ENCODE measurements around the gene TTBK2. TPM values are rescaled to one million over a fixed set of nuclear protein-coding genes. Genes with fewer than 3 reads are reported as not detected.

The TTBK2 gene
- total RNA-seq, 1 donor from 2014 or later: 23.3 TPM

DNA sequence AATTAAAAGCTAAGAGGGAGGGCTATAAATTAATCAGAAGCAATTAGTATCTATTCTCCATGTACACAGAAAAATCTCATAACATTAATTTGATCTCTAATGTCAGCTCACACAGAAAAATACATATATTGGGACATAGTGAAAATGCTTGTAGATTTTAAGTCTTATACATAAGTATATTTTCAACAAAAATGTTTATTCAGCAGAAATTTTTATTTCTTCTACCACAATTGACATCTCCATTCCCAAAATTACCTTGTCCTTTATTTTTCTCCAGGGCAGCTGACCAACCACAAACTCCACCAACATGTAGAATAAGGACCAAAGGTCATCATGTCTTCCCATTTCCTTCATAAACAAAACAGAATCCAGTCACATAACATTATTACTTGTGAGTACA, 109.1 kb downstream of the TTBK2 start:
- no peaks in the 10 kb centered on the region for H3K9me3 ChIP-seq (replicated peaks)
- intact Hi-C loops (cut with micrococcal nuclease): no loop called here
- H3K4me1 ChIP-seq: no peaks in the 10 kb centered on the region
- H3K36me3 ChIP-seq: peaks cover 23% of the 10 kb centered on the region
- no peak overlapping the region for H3K4me3 ChIP-seq
- H3K27me3 ChIP-seq (ENCODE audit: low read depth): no peaks in the 10 kb centered on the region
- no peak overlapping the region for H3K27ac ChIP-seq (replicated peaks)
- DNase-seq: no peak
- TF ChIP-seq, protein P1, sequence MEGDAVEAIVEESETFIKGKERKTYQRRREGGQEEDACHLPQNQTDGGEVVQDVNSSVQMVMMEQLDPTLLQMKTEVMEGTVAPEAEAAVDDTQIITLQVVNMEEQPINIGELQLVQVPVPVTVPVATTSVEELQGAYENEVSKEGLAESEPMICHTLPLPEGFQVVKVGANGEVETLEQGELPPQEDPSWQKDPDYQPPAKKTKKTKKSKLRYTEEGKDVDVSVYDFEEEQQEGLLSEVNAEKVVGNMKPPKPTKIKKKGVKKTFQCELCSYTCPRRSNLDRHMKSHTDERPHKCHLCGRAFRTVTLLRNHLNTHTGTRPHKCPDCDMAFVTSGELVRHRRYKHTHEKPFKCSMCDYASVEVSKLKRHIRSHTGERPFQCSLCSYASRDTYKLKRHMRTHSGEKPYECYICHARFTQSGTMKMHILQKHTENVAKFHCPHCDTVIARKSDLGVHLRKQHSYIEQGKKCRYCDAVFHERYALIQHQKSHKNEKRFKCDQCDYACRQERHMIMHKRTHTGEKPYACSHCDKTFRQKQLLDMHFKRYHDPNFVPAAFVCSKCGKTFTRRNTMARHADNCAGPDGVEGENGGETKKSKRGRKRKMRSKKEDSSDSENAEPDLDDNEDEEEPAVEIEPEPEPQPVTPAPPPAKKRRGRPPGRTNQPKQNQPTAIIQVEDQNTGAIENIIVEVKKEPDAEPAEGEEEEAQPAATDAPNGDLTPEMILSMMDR (IDR thresholded peaks at IDR 0.05; ENCODE audit: borderline replicate concordance): no peak

DNA sequence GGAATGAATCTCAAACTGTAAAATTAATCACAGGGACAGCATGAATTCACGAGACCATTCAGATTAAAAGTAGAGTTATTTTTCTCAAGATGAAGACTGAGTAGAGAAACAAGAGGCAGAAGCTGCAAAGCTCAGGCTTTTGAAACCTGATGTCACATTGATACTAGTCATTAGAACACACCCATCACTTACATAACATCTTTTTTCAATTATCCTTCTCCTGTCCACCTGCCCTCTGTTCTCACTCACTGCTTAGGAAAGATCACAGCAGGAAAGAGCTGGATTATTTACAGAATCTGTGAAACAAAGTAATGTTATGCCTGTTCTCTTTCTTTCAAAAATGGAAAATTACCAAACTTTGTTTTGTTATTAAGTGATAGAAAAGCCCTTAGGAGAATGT, 111.7 kb downstream of the TTBK2 start:
- no peaks in the 10 kb centered on the region for H3K9me3 ChIP-seq (replicated peaks)
- no peaks in the 10 kb centered on the region for H3K4me1 ChIP-seq
- peaks cover 22% of the 10 kb centered on the region for H3K36me3 ChIP-seq
- intact Hi-C loops (cut with micrococcal nuclease): loop anchor here (10.0 kb wide), 1 partner anchor 116 kb away; the partner anchor contains the start of gene TTBK2
- TF ChIP-seq, protein P1 (IDR thresholded peaks at IDR 0.05; ENCODE audit: borderline replicate concordance): no peak
- no peaks in the 10 kb centered on the region for H3K27me3 ChIP-seq (ENCODE audit: low read depth)
- no peak overlapping the region for H3K4me3 ChIP-seq
- no peak for DNase-seq
- no peak overlapping the region for H3K27ac ChIP-seq (replicated peaks)

DNA sequence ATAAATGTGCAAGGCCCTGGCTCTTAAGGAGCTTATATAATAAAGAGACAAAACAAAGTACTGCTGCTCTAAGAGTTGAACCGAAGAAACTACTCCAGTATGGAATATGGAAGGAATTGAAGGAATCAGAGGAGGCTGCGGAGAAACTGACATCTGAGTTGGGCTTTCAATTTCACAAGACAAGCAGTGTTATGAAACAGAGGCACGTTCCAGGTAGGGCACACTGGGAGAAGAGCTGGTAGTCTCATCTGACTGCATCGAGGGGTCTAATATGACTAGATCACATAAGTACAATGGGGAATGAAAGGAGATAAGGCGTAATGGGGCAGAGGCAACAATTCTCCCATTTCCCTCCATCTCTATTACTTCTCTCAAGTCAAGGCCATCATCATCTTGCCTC, 115.3 kb downstream of the TTBK2 start:
- Histone ChIP-seq H3K27me3 (ENCODE audit: low read depth) (no peaks in the 10 kb centered on the region), H3K27ac (replicated peaks) (no peak overlapping the region), H3K4me3 (no peak overlapping the region), H3K4me1 (peaks cover 6% of the 10 kb centered on the region), H3K36me3 (peaks cover 37% of the 10 kb centered on the region), H3K9me3 (replicated peaks) (no peaks in the 10 kb centered on the region)
- TF ChIP-seq, protein P1 (IDR thresholded peaks at IDR 0.05; ENCODE audit: borderline replicate concordance): no peak
- intact Hi-C loops (cut with micrococcal nuclease): loop anchor here (10.0 kb wide), 1 partner anchor 120 kb away; the partner anchor contains the start of gene TTBK2
- DNase-seq: no peak

DNA sequence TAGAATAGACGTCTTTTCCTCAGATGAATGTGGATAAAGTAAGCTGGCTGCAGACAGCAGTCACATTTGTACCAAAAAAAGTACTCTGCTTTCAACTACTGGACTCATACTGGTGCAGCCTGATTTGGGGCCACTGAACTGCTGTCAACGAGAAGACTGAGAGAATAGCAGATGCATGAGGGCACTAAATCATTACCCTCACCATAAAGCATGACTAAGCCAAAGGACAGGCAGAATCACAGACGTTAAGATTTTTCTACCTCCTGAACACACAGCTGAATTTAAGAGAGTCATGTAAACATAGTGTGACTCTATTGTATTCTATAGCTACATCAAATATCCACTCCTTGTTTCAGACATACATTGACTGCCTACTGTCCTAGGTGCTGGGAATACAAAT, 115.8 kb downstream of the TTBK2 start:
- peaks cover 32% of the 10 kb centered on the region for H3K36me3 ChIP-seq
- no peak for DNase-seq
- H3K4me3 ChIP-seq: no peak overlapping the region
- H3K9me3 ChIP-seq (replicated peaks): no peaks in the 10 kb centered on the region
- H3K27ac ChIP-seq (replicated peaks): no peak overlapping the region
- H3K4me1 ChIP-seq: peaks cover 6% of the 10 kb centered on the region
- intact Hi-C loops (cut with micrococcal nuclease): loop anchor here (10.0 kb wide), 1 partner anchor 120 kb away; the partner anchor contains the start of gene TTBK2
- H3K27me3 ChIP-seq (ENCODE audit: low read depth): no peaks in the 10 kb centered on the region
- TF ChIP-seq, protein P1 (IDR thresholded peaks at IDR 0.05; ENCODE audit: borderline replicate concordance): no peak

DNA sequence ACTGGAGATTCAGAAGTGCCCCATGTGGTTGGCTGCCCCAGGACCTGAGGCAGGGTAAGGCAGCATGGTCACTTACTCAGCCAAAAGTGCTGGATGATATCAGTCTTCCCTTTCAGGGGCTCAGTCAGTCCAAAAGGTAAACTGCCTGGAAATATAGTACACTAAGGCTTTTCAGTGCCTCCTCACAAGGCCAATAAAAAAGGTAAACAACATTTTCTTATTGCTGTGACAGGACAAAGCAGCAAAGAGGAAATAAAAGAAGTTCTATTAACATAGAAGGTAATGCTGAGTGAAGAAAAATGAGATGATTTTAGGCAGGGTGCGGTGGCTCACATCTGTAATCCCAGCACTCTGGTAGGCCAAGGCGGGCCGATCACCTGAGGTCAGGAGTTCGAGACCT, 117.1 kb downstream of the TTBK2 start:
- no peak overlapping the region for H3K4me3 ChIP-seq
- no peaks in the 10 kb centered on the region for H3K9me3 ChIP-seq (replicated peaks)
- H3K27ac ChIP-seq (replicated peaks): no peak overlapping the region
- DNase-seq: no peak
- peaks cover 28% of the 10 kb centered on the region for H3K36me3 ChIP-seq
- peaks cover 6% of the 10 kb centered on the region for H3K4me1 ChIP-seq
- intact Hi-C loops (cut with micrococcal nuclease): loop anchor here (10.0 kb wide), 1 partner anchor 121 kb away; the partner anchor contains the start of gene TTBK2
- TF ChIP-seq, protein P1 (IDR thresholded peaks at IDR 0.05; ENCODE audit: borderline replicate concordance): no peak
- no peaks in the 10 kb centered on the region for H3K27me3 ChIP-seq (ENCODE audit: low read depth)
